Loucy (cell line): ENCODE measurements around the gene BCL11B.

Source experiments
- CTCF ChIP-seq: fragments of 200-600 bp; sonication (generic); conservative IDR thresholded peaks from 2 replicates; pipeline ENCODE4 v1.5.1; 2014; ENCODE audit warnings: mild to moderate bottlenecking, antibody characterized with exemption, low read length
- EZH2phosphoT487 ChIP-seq: fragments of 200-600 bp; IDR thresholded peaks from 2 replicates; pipeline ENCODE4 v1.6.1; 2018; ENCODE audit warnings: antibody characterized with exemption, mild to moderate bottlenecking, moderate library complexity, borderline replicate concordance

- TF ChIP-seq CTCF (no peak), EZH2phosphoT487 (no peak)
Observed at GRCh38 chr14:99210333-99210732, 61.7 kb downstream of the BCL11B start.
